ENCODE results near the gene ESRRB. TPM values are rescaled to one million over a fixed set of nuclear protein-coding genes. Genes with fewer than 3 reads are reported as not detected.
A peak's percentile ranks its signal among the peaks of the same experiment; 100 is the strongest.

The ESRRB gene
- total RNA-seq, 1 donor from 2014 or later: 8.0 TPM

DNA sequence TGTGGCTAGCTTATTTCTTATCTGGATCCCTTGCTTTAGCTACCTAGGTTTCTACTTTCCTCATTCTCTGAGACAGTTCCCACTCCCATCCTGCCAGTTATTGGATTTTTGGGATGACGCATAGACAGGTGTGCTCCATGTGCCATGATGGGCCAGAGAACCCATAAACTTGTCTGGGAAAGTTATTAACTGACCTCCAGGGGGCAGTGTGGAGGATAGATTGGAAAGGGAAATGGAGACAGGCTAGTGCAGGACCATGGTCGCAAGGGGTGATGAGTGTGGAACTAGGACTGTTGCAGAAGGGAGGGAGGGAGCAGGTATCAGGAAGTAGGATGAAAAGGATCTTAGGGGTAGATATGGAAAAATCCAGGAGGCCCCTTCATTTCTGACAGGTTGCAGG lies 80.3 kb downstream of the ESRRB start:
- peak; percentile 54 for DNase-seq

- peak; percentile 70 for DNase-seq
Measured at GRCh38 chr14:76456891-76457586, 81.1 kb downstream of the ESRRB start.

- no peak for DNase-seq
Measured at GRCh38 chr14:76457841-76458240, 81.9 kb downstream of the ESRRB start.

DNA sequence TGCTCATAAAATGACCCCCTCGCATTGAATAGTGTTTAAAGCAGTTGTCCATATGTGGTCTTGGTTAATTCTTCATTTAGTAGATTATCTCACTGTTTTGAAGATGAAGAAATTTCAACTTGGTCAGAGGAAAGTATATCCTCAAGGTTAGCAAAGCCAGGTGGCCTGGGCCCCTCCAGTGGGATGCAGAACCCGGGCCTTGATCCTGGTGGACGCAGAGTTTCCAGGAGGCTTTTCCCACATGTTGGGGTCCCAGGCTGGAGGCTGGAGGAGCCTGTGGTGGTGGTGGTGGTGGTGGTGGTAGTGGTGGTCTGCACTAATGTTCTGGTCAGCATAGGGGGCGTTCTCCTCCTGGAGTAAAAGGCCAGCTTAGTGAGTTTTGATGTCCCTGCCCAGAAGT lies 85.9 kb downstream of the ESRRB start:
- DNase-seq: no peak

DNA sequence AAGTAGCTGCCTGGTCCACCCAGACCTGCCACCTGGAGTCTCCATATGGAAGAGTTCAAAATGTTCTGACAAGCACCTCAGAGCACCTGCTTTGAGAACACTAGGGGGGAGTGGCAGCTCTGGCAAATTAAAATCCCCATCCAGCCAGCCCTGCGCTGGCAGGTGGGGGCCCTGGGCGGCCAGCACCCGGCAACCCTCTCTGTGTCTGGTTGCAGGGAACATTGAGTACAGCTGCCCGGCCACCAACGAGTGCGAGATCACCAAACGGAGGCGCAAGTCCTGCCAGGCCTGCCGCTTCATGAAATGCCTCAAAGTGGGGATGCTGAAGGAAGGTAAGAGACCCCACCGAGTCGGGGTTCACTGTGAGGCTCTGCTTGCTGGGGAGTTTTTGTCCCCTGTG lies 86.4 kb downstream of the ESRRB start:
- no peak for DNase-seq

- DNase-seq: no peak
Measured at GRCh38 chr14:76463105-76463504, 87.2 kb downstream of the ESRRB start.

DNA sequence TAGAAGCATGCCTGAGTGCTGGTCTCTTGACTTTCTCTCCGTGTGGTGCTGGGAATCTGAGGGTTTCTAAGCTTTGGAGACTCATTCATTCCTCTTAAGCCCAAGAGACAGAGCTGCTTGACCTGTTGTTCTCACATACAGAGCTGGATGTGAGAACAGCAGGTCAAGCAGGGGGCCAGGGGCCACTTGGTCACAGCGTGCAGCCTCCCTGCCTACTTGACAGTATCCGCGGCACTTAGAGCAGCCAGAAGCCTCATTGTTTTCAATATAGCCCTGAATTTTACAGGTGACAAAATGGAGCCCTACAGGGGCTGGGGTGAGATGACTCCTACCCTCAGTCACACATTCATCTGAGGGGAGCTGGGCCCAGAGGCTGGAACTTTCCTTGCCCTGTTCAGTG lies 88.9 kb downstream of the ESRRB start:
- DNase-seq: no peak

DNA sequence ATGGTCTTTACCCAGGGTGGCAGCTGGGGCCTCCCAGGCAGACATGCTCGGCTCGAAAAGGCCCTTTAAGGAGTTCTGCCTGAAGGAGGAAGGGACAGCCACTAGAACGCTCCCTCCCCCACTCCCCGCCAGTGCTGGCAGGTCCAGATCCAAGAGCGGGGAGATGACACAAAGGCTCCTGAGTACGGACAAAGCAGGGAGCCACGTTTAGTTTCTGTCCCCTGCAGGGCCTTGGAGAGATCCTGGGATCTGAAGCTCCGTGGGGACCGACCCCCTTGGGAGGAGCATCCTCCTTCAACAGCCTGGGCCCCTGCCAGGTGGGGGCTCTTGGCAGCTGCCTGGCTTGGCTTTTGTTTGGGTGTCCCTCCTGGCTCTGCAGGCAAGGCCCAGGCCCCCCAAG lies 89.7 kb downstream of the ESRRB start:
- DNase-seq: no peak

DNA sequence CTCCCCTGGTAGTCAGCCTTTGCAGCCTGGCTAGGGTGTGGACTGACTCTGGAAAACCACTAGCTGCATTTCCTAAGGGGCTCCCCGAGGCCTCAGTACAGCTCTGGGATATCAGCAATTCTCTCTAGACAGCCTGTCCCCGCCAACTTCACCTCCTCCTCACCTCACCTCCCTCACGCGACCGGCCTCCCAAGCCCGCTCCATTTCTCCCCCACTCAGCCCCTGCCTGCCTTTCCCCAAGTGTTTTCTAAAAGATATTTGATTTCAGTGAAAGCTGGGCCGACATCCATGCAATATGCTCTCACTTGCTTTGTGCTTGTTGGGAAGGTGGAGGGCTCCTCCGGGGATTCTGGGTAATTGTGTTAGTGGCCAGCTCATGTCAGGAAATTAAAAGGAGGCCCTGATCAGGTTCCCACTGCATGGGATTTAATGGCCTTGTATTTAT lies 91.8 kb downstream of the ESRRB start:
- DNase-seq: peak; percentile 78

DNA sequence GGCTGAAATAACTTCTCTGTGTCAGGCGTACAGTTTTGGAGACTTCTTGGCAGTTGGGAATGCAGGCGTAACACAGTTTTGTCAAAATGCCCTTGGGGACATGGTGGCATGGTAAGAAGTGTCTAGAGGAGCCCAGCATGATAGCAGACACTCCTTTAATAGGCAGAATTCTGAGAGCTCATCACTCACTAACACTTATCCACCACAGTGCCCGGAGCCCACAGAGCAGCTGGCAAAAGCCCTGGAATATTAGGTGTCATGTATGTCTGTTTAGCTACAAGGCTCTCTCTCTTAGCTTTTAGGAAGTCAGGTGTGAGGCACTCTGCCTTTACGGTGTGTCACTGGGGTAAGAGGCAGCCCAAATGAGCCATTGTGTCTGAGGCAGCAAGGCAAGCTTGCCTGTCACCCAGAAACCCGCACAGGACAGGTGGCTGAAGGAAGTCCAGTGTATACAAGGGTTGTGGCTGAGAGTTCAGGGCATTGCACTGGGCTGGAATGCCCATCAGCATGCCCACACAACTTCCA lies 96.3 kb downstream of the ESRRB start:
- peak; percentile 46 for DNase-seq

DNA sequence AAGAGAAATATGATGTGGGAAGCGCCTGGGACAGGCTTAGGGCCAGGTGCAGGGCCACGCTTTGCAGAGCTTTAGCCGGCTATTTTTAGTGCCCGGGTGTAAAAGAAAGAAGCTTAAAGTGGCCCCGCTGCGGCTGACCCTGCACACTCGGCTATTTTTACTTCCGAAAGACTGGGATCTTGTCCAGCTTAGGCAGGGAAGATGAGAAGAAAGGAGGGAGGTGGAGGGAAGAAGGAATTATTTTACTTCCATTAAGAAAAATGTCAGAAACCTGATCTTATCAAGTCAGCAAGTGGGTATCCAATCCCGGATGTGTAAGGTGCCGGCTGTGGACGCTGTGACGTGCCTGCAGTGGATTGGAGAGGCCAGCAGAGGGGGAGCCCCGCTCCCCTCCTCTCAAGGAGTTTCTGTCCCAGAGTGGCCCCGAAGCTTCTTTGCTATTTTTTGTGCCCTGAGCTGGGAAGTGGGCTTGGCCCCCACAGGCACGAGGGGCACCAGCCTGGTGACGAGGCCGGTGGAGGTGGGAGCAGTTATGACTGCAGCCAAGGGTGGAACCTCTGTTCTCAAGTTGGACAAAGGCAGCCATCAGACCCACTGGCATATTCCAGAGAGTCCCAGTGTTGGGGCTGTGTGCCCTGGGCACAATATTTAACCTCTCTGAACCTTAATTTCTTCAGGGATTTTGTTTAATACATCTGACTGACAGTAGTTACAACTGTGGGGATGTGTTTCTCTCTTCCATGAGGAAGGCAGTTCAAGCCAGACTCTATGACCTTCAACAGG lies 97.7 kb downstream of the ESRRB start:
- DNase-seq: peak; percentile 86

DNA sequence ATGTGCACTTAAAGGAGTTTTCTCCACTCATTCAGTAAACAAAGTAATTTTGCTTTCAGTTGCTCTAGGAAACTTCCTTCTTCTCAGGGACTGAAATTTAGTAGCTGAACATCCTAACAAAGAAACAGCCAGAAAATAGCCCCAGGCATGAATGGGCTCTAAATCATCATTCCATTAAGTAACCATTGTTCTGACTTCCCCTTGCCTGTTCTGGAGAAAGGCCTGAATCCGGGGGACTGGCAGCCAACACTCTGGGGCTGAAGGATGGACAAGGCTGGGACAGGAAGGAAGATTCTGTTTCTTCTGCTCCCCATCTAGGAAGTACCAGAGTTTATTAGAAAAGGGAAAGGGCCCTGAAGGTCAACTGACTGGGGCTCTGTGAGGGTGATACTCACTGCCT lies 104.5 kb downstream of the ESRRB start:
- DNase-seq: no peak

GRCh38 chr14:76484355-76484754 lies 108.4 kb downstream of the ESRRB start:
- no peak for DNase-seq

GRCh38 chr14:76486251-76486743 lies 110.4 kb downstream of the ESRRB start:
- DNase-seq: peak; percentile 63

- DNase-seq: no peak
Measured at GRCh38 chr14:76488551-76488950, 112.6 kb downstream of the ESRRB start.

DNA sequence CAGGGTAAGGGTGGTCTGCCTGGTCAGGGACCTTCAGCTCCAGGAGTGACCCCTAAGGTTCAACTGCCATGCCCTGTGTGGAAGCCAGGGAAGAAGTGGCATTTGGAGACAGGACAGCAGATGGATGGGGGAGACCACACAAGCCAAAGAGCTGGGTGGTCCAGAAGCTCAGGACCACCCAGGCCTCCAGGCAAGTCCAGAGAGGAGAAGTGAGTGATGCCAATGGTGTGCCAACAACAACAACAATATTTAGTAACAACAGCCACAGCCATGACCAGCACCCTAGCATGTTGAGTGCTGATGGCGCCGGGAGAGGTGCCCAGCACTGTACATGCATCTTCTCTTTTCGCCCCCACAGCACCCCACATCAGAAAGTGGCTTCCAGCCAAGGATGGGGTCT lies 113.7 kb downstream of the ESRRB start:
- no peak for DNase-seq

DNA sequence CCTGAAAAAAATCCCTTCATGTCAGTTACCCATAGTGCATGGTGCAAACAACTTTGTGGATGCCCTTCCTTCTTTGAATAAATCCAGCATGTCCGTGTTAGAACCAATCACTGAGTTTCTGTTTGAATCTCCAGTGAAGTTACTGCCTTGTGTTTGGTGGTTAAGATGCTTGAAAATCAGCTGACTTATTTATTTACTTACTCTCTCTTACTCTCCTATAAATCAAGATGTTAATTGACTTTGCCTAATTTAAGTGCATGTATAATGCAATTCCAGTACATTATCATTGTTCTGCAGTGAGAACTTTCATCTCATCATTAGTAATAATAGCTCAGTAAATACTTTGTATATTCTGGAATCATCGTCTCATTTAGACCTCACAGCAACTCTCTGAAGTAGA lies 114.2 kb downstream of the ESRRB start:
- DNase-seq: no peak

GRCh38 chr14:76490735-76491134 lies 114.8 kb downstream of the ESRRB start:
- DNase-seq: peak; percentile 74

- DNase-seq: no peak
Measured at GRCh38 chr14:76491172-76491930, 115.4 kb downstream of the ESRRB start.

DNA sequence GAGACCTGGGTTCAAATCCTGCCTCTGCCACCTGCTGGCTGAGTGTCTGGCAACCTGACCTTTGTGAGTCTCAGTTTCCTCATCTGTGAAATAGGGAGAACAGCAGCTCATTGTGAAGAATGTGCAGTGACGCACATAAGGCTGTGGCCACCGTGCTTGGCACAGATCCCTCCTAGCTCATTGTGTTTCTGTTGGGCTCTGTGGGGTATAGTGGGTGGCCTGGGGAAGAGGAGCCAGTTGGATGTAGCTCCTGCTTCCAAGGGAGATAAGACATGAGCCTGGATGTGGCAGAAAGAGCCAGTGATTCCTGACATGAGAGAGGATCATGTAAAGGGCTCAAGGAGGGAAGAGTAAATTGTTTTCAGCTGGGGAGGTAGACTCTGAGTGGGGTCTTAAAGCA lies 120.0 kb downstream of the ESRRB start:
- DNase-seq: no peak

- DNase-seq: no peak
Measured at GRCh38 chr14:76496595-76496994, 120.7 kb downstream of the ESRRB start.
